H1 (cell line): Measurements from ENCODE around the gene RMND5A. TPM values are rescaled to one million over a fixed set of nuclear protein-coding genes. Genes with fewer than 3 reads are reported as not detected.

Experiments
- CTCF ChIA-PET: fragments of 300-600 bp; sonication (Branson Sonifier 250); formaldehyde crosslinking; loops from one replicate; lab custom pipeline; 2021; ENCODE audit not compliant: partially characterized antibody; lab: Charles Lee
- POLR2A ChIA-PET: fragments of 300-600 bp; sonication (Branson Sonifier 250); formaldehyde crosslinking; loops from one replicate; lab custom pipeline; 2021; ENCODE audit warnings: inconsistent platforms; ENCODE audit not compliant: partially characterized antibody; lab: Charles Lee
- DNase-seq, 2 experiments: peaks; one replicate each; pipeline versions ENCODE4 v3.0.0 to v3.0.0-alpha.2; 2010 to 2022; ENCODE audit warnings: low spot score in 2 of 2, low read depth in 1 of 2, mixed read lengths in 1 of 2
- FAIRE-seq: peaks from 2 replicates; lab custom pipeline; 2011; peaks lifted over from hg19 to GRCh38; lab: Jason Lieb, UNC
- H2AFZ ChIP-seq: 2 replicates; pipeline ENCODE4 v1.8.1; 2012; ENCODE audit warnings: low read length, inconsistent platforms
- H2AK5ac ChIP-seq: 2 replicates; pipeline ENCODE4 v1.6.1; 2013; ENCODE audit warnings: low read depth, low read length
- H2BK120ac ChIP-seq: replicated peaks from 2 replicates; pipeline ENCODE3; 2013; ENCODE audit warnings: low read depth, low read length, inconsistent platforms
- H2BK12ac ChIP-seq: 2 replicates; pipeline ENCODE4 v1.6.1; 2013; ENCODE audit warnings: low read depth, low read length
- H2BK15ac ChIP-seq: 2 replicates; pipeline ENCODE4 v1.6.1; 2013; ENCODE audit warnings: low read length
- H2BK20ac ChIP-seq: 2 replicates; pipeline ENCODE4 v1.6.1; 2013; ENCODE audit warnings: low read length
- H2BK5ac ChIP-seq: 2 replicates; pipeline ENCODE4 v1.6.1; 2013; ENCODE audit warnings: low read depth, low read length
- H3K14ac ChIP-seq: 2 replicates; pipeline ENCODE4 v1.6.1; 2013; ENCODE audit warnings: inconsistent platforms; ENCODE audit not compliant: insufficient read length
- H3K18ac ChIP-seq: 2 replicates; pipeline ENCODE4 v1.6.1; 2013; ENCODE audit warnings: low read length; ENCODE audit errors: extremely low read depth
- H3K23ac ChIP-seq: 2 replicates; pipeline ENCODE4 v1.6.1; 2013; ENCODE audit warnings: inconsistent platforms; ENCODE audit not compliant: insufficient read length
- H3K23me2 ChIP-seq: 2 replicates; pipeline ENCODE4 v1.6.1; 2013; ENCODE audit warnings: low read depth, low read length
- H3K27ac ChIP-seq: 2 replicates; pipeline ENCODE4 v1.6.1; 2011; ENCODE audit warnings: low read depth, low read length, inconsistent platforms
- H3K27me3 ChIP-seq, 4 experiments: replicated peaks in 1 of 4; 1 replicate in 1 of 4; 2 replicates in 3 of 4; pipeline versions ENCODE4 v1.6.1 to v1.8.1; 2011 to 2013; ENCODE audit warnings: low read length in 3 of 4, mild to moderate bottlenecking in 3 of 4, inconsistent platforms in 2 of 4, mixed read lengths in 2 of 4, moderate library complexity in 1 of 4; ENCODE audit not compliant: control insufficient read depth in 3 of 4, insufficient read depth in 3 of 4; ENCODE audit errors: extremely low read depth in 1 of 4
- H3K36me3 ChIP-seq, 4 experiments: 2 replicates each; pipeline versions ENCODE4 v1.6.1 to v1.8.1; 2011 to 2013; ENCODE audit warnings: mild to moderate bottlenecking in 4 of 4, low read length in 3 of 4, moderate library complexity in 2 of 4, control low read depth in 1 of 4, inconsistent platforms in 1 of 4; ENCODE audit not compliant: insufficient read depth in 4 of 4, control insufficient read depth in 2 of 4
- H3K4ac ChIP-seq: replicated peaks from 2 replicates; pipeline ENCODE3; 2013; ENCODE audit warnings: low read length, low read depth, mixed read lengths, inconsistent platforms; ENCODE audit not compliant: insufficient read length
- H3K4me1 ChIP-seq, 4 experiments: replicated peaks in 1 of 4; 1 replicate in 1 of 4; 2 replicates in 3 of 4; pipeline versions ENCODE4 v1.6.1 to v1.8.1; 2011 to 2013; ENCODE audit warnings: low read length in 3 of 4, inconsistent platforms in 2 of 4, mixed read lengths in 1 of 4; ENCODE audit not compliant: insufficient read depth in 4 of 4, control insufficient read depth in 3 of 4
- H3K4me2 ChIP-seq, 2 experiments: 2 replicates each; pipeline versions ENCODE4 v1.6.1 to v1.8.1; 2011 to 2013; ENCODE audit warnings: low read depth in 2 of 2, low read length in 2 of 2, control low read depth in 1 of 2, inconsistent platforms in 1 of 2, mild to moderate bottlenecking in 1 of 2; ENCODE audit not compliant: insufficient read depth in 1 of 2
- H3K4me3 ChIP-seq, 4 experiments: fragments of 200-600, 300-600 bp in 1 of 4; sonication (generic), shearing (Covaris generic), sonication (Bioruptor Twin) in 1 of 4; 2 replicates each; pipeline versions ENCODE4 v1.5.1 to v1.8.1; 2011 to 2016; ENCODE audit warnings: low read length in 4 of 4, low read depth in 3 of 4, control low read depth in 2 of 4, inconsistent platforms in 2 of 4, mild to moderate bottlenecking in 2 of 4, mixed read lengths in 1 of 4, moderate library complexity in 1 of 4; ENCODE audit not compliant: insufficient read depth in 2 of 4; ENCODE audit errors: extremely low read depth in 1 of 4
- H3K56ac ChIP-seq: replicated peaks from 2 replicates; pipeline ENCODE3; 2013; ENCODE audit warnings: low read depth, mild to moderate bottlenecking, mixed read lengths, low read length, inconsistent platforms; ENCODE audit not compliant: insufficient read length
- H3K79me1 ChIP-seq: 2 replicates; pipeline ENCODE4 v1.6.1; 2013; ENCODE audit warnings: low read depth, low read length, control low read depth
- H3K79me2 ChIP-seq, 2 experiments: 2 replicates each; pipeline versions ENCODE4 v1.6.1 to v1.8.1; 2012 to 2013; ENCODE audit warnings: low read length in 2 of 2, mild to moderate bottlenecking in 2 of 2, inconsistent platforms in 1 of 2; ENCODE audit not compliant: insufficient read depth in 2 of 2, control insufficient read depth in 1 of 2
- H3K9ac ChIP-seq, 4 experiments: replicated peaks in 1 of 4; 1 replicate in 1 of 4; 2 replicates in 3 of 4; pipeline versions ENCODE4 v1.6.1 to v1.8.1; 2011 to 2013; ENCODE audit warnings: low read depth in 3 of 4, low read length in 3 of 4, control low read depth in 2 of 4, mild to moderate bottlenecking in 2 of 4, moderate library complexity in 2 of 4, inconsistent platforms in 1 of 4; ENCODE audit errors: extremely low read depth in 1 of 4
- H3K9me3 ChIP-seq, 2 experiments: 2 replicates each; pipeline versions ENCODE4 v1.6.1 to v1.8.1; 2012 to 2013; ENCODE audit warnings: mild to moderate bottlenecking in 2 of 2, moderate library complexity in 2 of 2, control low read depth in 1 of 2, inconsistent platforms in 1 of 2, low read depth in 1 of 2, low read length in 1 of 2, mixed read lengths in 1 of 2; ENCODE audit not compliant: insufficient read depth in 2 of 2
- H4K20me1 ChIP-seq, 2 experiments: replicated peaks in 1 of 2; 2 replicates each; pipeline versions ENCODE3 to v1.8.1; 2011 to 2013; ENCODE audit warnings: inconsistent platforms in 2 of 2, low read length in 2 of 2, mild to moderate bottlenecking in 1 of 2; ENCODE audit not compliant: insufficient read depth in 2 of 2, control insufficient read depth in 1 of 2
- H4K5ac ChIP-seq: 2 replicates; pipeline ENCODE4 v1.6.1; 2013; ENCODE audit warnings: low read length, low read depth, mixed read lengths, inconsistent platforms; ENCODE audit not compliant: insufficient read length
- H4K8ac ChIP-seq: 2 replicates; pipeline ENCODE4 v1.8.0; 2013; ENCODE audit warnings: mild to moderate bottlenecking, moderate library complexity, low read length, inconsistent platforms; ENCODE audit not compliant: insufficient read depth; ENCODE audit errors: extremely low read depth
- H4K91ac ChIP-seq: replicated peaks from 2 replicates; pipeline ENCODE3; 2013; ENCODE audit warnings: low read length, mixed read lengths, inconsistent platforms; ENCODE audit not compliant: insufficient read length
- ATF3 ChIP-seq: IDR thresholded peaks from 2 replicates; pipeline ENCODE4 v1.6.1; 2011; ENCODE audit warnings: low read depth, mild to moderate bottlenecking, low read length; ENCODE audit not compliant: insufficient read depth
- BCL11A ChIP-seq, 2 experiments: IDR thresholded peaks; one replicate each; pipeline ENCODE4 v1.6.1; 2011; ENCODE audit warnings: low read depth in 2 of 2, low read length in 2 of 2, mild to moderate bottlenecking in 2 of 2
- CEBPB ChIP-seq: IDR thresholded peaks from 2 replicates; pipeline ENCODE4 v1.6.1; 2012; ENCODE audit warnings: low read depth, low read length
- EP300 ChIP-seq, 2 experiments: IDR thresholded peaks; 1 replicate in 1 of 2; 2 replicates in 1 of 2; pipeline ENCODE4 v1.6.1; 2011 to 2012; ENCODE audit warnings: low read depth in 2 of 2, low read length in 2 of 2, mild to moderate bottlenecking in 2 of 2, borderline replicate concordance in 1 of 2, inconsistent platforms in 1 of 2, moderate library complexity in 1 of 2
- EZH2 ChIP-seq: fragments of 200-600 bp; sonication (generic); IDR thresholded peaks from 2 replicates; pipeline ENCODE4 v1.7.1; 2012; ENCODE audit warnings: low read depth, mild to moderate bottlenecking, moderate library complexity, low read length, inconsistent platforms; ENCODE audit not compliant: severe bottlenecking
- GABPA ChIP-seq: IDR thresholded peaks from 2 replicates; pipeline ENCODE4 v1.6.1; 2011; ENCODE audit warnings: mild to moderate bottlenecking, low read length, moderate library complexity, borderline replicate concordance; ENCODE audit not compliant: insufficient read depth
- JUN ChIP-seq: IDR thresholded peaks from 2 replicates; pipeline ENCODE4 v1.6.1; 2011; ENCODE audit warnings: low read depth, mild to moderate bottlenecking, improper control_type of control experiment, low read length
- PHF8 ChIP-seq: fragments of 200-600 bp; sonication (generic); conservative IDR thresholded peaks from 2 replicates; pipeline ENCODE4 v1.7.1; 2012; ENCODE audit warnings: low read depth, mild to moderate bottlenecking, inconsistent platforms, low read length, moderate library complexity
- SP1 ChIP-seq: IDR thresholded peaks from 2 replicates; pipeline ENCODE4 v1.6.1; 2011; ENCODE audit warnings: low read depth, low read length
- SP2 ChIP-seq: IDR thresholded peaks from 2 replicates; pipeline ENCODE4 v1.6.1; 2012; ENCODE audit warnings: mild to moderate bottlenecking, low read length, inconsistent platforms
- SUZ12 ChIP-seq: fragments of 200-600 bp; sonication (generic); IDR thresholded peaks from 2 replicates; pipeline ENCODE4 v1.6.1; 2012; ENCODE audit warnings: mild to moderate bottlenecking, inconsistent platforms, low read length, moderate library complexity, mixed read lengths
- TAF7 ChIP-seq: optimal IDR thresholded peaks from 2 replicates; pipeline ENCODE3; 2011; ENCODE audit warnings: low read depth, mild to moderate bottlenecking, inconsistent platforms, low read length, moderate library complexity, borderline replicate concordance
- WGBS, 2 experiments: shearing (Covaris generic) in 1 of 2; methylation state at CpG; one replicate each; pipeline versions ENCODE4 v1.1.6 to v1.1.7; 2013 to 2015; ENCODE audit warnings: low lambda C conversion rate in 2 of 2, mixed read lengths in 2 of 2, inconsistent platforms in 1 of 2, low coverage in 1 of 2, missing lambda C conversion rate in 1 of 2; ENCODE audit not compliant: insufficient replicate concordance in 2 of 2, insufficient coverage in 1 of 2, insufficient read length in 1 of 2; ENCODE audit errors: extremely low coverage in 1 of 2, missing lambda C conversion rate in 1 of 2; 5-methylcytosine and 5-hydroxymethylcytosine counted together
- polyA plus RNA-seq, 7 experiments: library from polyadenylated mRNA; depleted of rRNA in 3 of 7; stranded (reverse) in 5 of 7; unstranded in 2 of 7; fragments of >200 nt in 5 of 7; fragments of 200-250 nt in 2 of 7; gene quantifications; 1 replicate in 5 of 7; 2 replicates in 1 of 7; 4 replicates in 1 of 7; pipeline versions ENCODE4 v1.2.1 to v1.2.3, GENCODE V29; 2011 to 2013; ENCODE audit warnings: missing spikeins in 2 of 7, mixed read lengths in 2 of 7
- total RNA-seq: library from RNA; stranded (reverse); fragmentation: NEBNext Ultra II Directional; extraction: Animal tissue kit (Norgen Biotek cat#: 25700); gene quantifications from 2 replicates; pipeline ENCODE4 v1.2.1, GENCODE V29; 2021

Gene RMND5A
- total and polyA plus RNA-seq, 2 of the 8 experiments (the other 6 are each of a cell fraction or from before 2014, with no cell fraction given), result 21.0 to 66.2 TPM

GRCh38 chr2:86673986-86674670 is 46.0 kb upstream of the RMND5A start:
- H3K23me2 ChIP-seq, result no peaks in the 10 kb centered on the region
- no peak overlapping the region for H2BK20ac ChIP-seq
- no peaks in the 10 kb centered on the region for H4K20me1 ChIP-seq
- 67% methylated on average over 1 of the region's 1 CpG; no CpG with 5 or more reads in 1 of the 2 experiments for WGBS, 2 experiments
- no peaks in the 10 kb centered on the region for H3K27me3 ChIP-seq
- H4K91ac ChIP-seq, result no peak overlapping the region
- no peak overlapping the region for H3K27ac ChIP-seq
- no peak overlapping the region for H2AK5ac ChIP-seq
- H2AFZ ChIP-seq, result no peak overlapping the region
- no peak overlapping the region for H3K9ac ChIP-seq
- TF ChIP-seq ATF3, result no peak
- TF ChIP-seq EZH2, result no peak
- no peak for TF ChIP-seq SP1
- no peak for TF ChIP-seq SP2
- no peak for TF ChIP-seq JUN
- no peak for TF ChIP-seq SUZ12
- TF ChIP-seq GABPA, result no peak
- no peak for TF ChIP-seq BCL11A (IDR thresholded peaks at IDR 0.05; ENCODE audit: low read depth in 2 of 2, low read length in 2 of 2)
- TF ChIP-seq PHF8, result no peak
- no peak for TF ChIP-seq TAF7
- TF ChIP-seq EP300 (IDR thresholded peaks at IDR 0.05; ENCODE audit: borderline replicate concordance in 1 of 2, low read depth in 2 of 2, low read length in 2 of 2), result no peak
- no peak for TF ChIP-seq CEBPB
- H3K56ac ChIP-seq, result no peak overlapping the region
- ChIA-PET POLR2A (no interaction called here), CTCF (interaction anchor here (2.5 kb wide), 1 partner anchor 11 kb away, joined by 6 read pairs; no protein-coding TSS in a partner anchor)
- no peaks in the 10 kb centered on the region for H3K36me3 ChIP-seq
- H2BK12ac ChIP-seq, result no peak overlapping the region
- H3K79me1 ChIP-seq, result no peaks in the 10 kb centered on the region
- no peak overlapping the region for H3K4me3 ChIP-seq
- no peak overlapping the region for H3K23ac ChIP-seq
- H3K18ac ChIP-seq, result no peak overlapping the region
- H2BK120ac ChIP-seq, result no peak overlapping the region
- no peak overlapping the region for H3K14ac ChIP-seq
- no peaks in the 10 kb centered on the region for H3K9me3 ChIP-seq
- H4K8ac ChIP-seq, result no peak overlapping the region
- H3K4me1 ChIP-seq, result no peaks in the 10 kb centered on the region
- H3K4ac ChIP-seq, result no peak overlapping the region
- H2BK5ac ChIP-seq, result no peak overlapping the region
- no peak overlapping the region for H4K5ac ChIP-seq
- H3K4me2 ChIP-seq, result no peak overlapping the region
- H2BK15ac ChIP-seq, result no peak overlapping the region
- no peaks in the 10 kb centered on the region for H3K79me2 ChIP-seq
- FAIRE-seq, result no peak
- no peak for DNase-seq
